ENCODE measurements around the gene DMRT1.

Gene DMRT1

GRCh38 chr9:875119-875962, 33.8 kb downstream of the DMRT1 start:
- DNase-seq (ENCODE audit: low spot score) (no peak), ATAC-seq (ENCODE audit: low read depth) (no peak)
- Histone ChIP-seq H3K4me1 (ENCODE audit: insufficient read depth, poor library complexity, severe bottlenecking) (no peaks in the 10 kb centered on the region), H3K27ac (ENCODE audit: poor library complexity, severe bottlenecking) (no peak overlapping the region), H3K4me3 (ENCODE audit: severe bottlenecking) (no peak overlapping the region), H3K36me3 (ENCODE audit: low read depth) (no peaks in the 10 kb centered on the region), H3K9me3 (ENCODE audit: severe bottlenecking) (no peaks in the 10 kb centered on the region), H3K27me3 (ENCODE audit: insufficient read depth, poor library complexity, severe bottlenecking) (peaks cover 14% of the 10 kb centered on the region)
- TF ChIP-seq, protein P1, sequence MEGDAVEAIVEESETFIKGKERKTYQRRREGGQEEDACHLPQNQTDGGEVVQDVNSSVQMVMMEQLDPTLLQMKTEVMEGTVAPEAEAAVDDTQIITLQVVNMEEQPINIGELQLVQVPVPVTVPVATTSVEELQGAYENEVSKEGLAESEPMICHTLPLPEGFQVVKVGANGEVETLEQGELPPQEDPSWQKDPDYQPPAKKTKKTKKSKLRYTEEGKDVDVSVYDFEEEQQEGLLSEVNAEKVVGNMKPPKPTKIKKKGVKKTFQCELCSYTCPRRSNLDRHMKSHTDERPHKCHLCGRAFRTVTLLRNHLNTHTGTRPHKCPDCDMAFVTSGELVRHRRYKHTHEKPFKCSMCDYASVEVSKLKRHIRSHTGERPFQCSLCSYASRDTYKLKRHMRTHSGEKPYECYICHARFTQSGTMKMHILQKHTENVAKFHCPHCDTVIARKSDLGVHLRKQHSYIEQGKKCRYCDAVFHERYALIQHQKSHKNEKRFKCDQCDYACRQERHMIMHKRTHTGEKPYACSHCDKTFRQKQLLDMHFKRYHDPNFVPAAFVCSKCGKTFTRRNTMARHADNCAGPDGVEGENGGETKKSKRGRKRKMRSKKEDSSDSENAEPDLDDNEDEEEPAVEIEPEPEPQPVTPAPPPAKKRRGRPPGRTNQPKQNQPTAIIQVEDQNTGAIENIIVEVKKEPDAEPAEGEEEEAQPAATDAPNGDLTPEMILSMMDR (IDR thresholded peaks at IDR 0.05; ENCODE audit: poor library complexity, severe bottlenecking): no peak

GRCh38 chr9:876425-876824, 34.9 kb downstream of the DMRT1 start:
- TF ChIP-seq, protein P1 (IDR thresholded peaks at IDR 0.05; ENCODE audit: poor library complexity, severe bottlenecking): no peak
- Histone ChIP-seq H3K4me3 (ENCODE audit: severe bottlenecking) (no peak overlapping the region), H3K27ac (ENCODE audit: poor library complexity, severe bottlenecking) (no peak overlapping the region), H3K27me3 (ENCODE audit: insufficient read depth, poor library complexity, severe bottlenecking) (peaks cover 20% of the 10 kb centered on the region), H3K4me1 (ENCODE audit: insufficient read depth, poor library complexity, severe bottlenecking) (no peaks in the 10 kb centered on the region), H3K9me3 (ENCODE audit: severe bottlenecking) (no peaks in the 10 kb centered on the region), H3K36me3 (ENCODE audit: low read depth) (no peaks in the 10 kb centered on the region)
- no peak for DNase-seq (ENCODE audit: low spot score)
- ATAC-seq (ENCODE audit: low read depth): no peak

DNA sequence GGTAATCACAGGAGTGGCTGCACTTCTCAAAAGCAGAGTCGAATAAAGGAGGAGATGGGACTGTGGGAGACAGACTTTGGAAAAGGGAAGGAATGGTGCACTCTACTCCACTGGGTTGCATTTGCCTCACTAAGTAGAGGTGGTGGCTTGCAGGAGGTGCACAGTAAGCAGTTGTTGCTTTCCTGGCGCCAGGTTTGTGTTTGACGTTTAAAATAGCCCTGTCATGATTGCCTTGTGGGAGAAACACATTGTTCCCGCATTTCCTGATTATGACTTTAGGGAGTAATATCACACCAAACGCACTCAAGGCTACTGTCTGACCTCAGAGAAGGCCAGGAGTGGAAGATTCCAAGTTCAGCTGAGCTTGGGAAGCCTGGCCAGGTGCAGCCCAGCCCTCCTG, 36.7 kb downstream of the DMRT1 start:
- H3K4me1 ChIP-seq (ENCODE audit: insufficient read depth, poor library complexity, severe bottlenecking): no peaks in the 10 kb centered on the region
- no peak overlapping the region for H3K27ac ChIP-seq (ENCODE audit: poor library complexity, severe bottlenecking)
- H3K36me3 ChIP-seq (ENCODE audit: low read depth): no peaks in the 10 kb centered on the region
- no peak overlapping the region for H3K4me3 ChIP-seq (ENCODE audit: severe bottlenecking)
- peaks cover 20% of the 10 kb centered on the region for H3K27me3 ChIP-seq (ENCODE audit: insufficient read depth, poor library complexity, severe bottlenecking)
- TF ChIP-seq, protein P1 (IDR thresholded peaks at IDR 0.05; ENCODE audit: poor library complexity, severe bottlenecking): no peak
- no peaks in the 10 kb centered on the region for H3K9me3 ChIP-seq (ENCODE audit: severe bottlenecking)
- ATAC-seq (ENCODE audit: low read depth) (no peak), DNase-seq (ENCODE audit: low spot score) (no peak)

GRCh38 chr9:880725-881124, 39.2 kb downstream of the DMRT1 start:
- Histone ChIP-seq H3K4me3 (ENCODE audit: severe bottlenecking) (no peak overlapping the region), H3K4me1 (ENCODE audit: insufficient read depth, poor library complexity, severe bottlenecking) (no peaks in the 10 kb centered on the region), H3K36me3 (ENCODE audit: low read depth) (no peaks in the 10 kb centered on the region), H3K27ac (ENCODE audit: poor library complexity, severe bottlenecking) (no peak overlapping the region), H3K27me3 (ENCODE audit: insufficient read depth, poor library complexity, severe bottlenecking) (peaks cover 20% of the 10 kb centered on the region), H3K9me3 (ENCODE audit: severe bottlenecking) (no peaks in the 10 kb centered on the region)
- ATAC-seq (ENCODE audit: low read depth) (no peak), DNase-seq (ENCODE audit: low spot score) (no peak)
- TF ChIP-seq, protein P1 (IDR thresholded peaks at IDR 0.05; ENCODE audit: poor library complexity, severe bottlenecking): no peak

DNA sequence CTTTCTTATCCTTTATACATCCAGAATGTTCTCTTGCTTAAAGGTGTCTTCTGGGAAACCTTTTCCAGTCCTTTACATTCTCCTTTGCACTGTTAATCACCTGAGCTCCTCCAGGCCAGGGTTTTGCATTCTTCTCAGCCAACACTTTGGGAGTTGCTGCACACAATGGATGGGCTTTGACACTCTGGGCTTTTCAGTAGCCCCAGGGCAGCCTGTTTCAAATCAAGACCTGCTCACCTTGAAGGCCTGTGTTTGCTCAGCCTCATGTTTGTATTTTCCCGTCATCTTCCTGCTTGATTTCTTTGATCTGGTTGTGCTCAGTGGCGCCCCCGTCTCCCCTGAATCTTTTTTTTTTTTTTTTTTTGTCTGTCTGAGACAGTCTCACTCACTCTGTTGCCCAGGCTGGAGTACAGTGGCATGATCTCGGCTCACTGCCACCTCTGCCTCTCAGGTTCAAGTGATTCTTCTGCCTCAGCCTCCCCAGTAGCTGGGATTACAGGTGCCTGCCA, 41.0 kb downstream of the DMRT1 start:
- H3K4me3 ChIP-seq (ENCODE audit: severe bottlenecking): no peak overlapping the region
- TF ChIP-seq, protein P1 (IDR thresholded peaks at IDR 0.05; ENCODE audit: poor library complexity, severe bottlenecking): no peak

More for the DNA sequence above, 41.0 kb downstream of the DMRT1 start:
- no peak for ATAC-seq (ENCODE audit: low read depth)
- H3K9me3 ChIP-seq (ENCODE audit: severe bottlenecking): no peaks in the 10 kb centered on the region
- no peaks in the 10 kb centered on the region for H3K4me1 ChIP-seq (ENCODE audit: insufficient read depth, poor library complexity, severe bottlenecking)
- H3K27me3 ChIP-seq (ENCODE audit: insufficient read depth, poor library complexity, severe bottlenecking): peaks cover 16% of the 10 kb centered on the region
- DNase-seq (ENCODE audit: low spot score): no peak
- H3K27ac ChIP-seq (ENCODE audit: poor library complexity, severe bottlenecking): no peak overlapping the region
- H3K36me3 ChIP-seq (ENCODE audit: low read depth): no peaks in the 10 kb centered on the region
